Forelimb muscle (tissue), 1 donor: ENCODE measurements around the gene WDR38. TPM values are rescaled to one million over a fixed set of nuclear protein-coding genes. Genes with fewer than 3 reads are reported as not detected.

Source experiments
- DNase-seq: peaks from one replicate; pipeline ENCODE4 v3.0.0-alpha.2; 2013; ENCODE audit warnings: low read depth
- polyA plus RNA-seq: library from polyadenylated mRNA; unstranded; fragments of 120-200 nt; gene quantifications from one replicate; pipeline ENCODE4 v1.2.1, GENCODE V29; 2013; ENCODE audit not compliant: insufficient read length

WDR38 gene
- polyA plus RNA-seq, 1 donor: 0.11 TPM

DNA sequence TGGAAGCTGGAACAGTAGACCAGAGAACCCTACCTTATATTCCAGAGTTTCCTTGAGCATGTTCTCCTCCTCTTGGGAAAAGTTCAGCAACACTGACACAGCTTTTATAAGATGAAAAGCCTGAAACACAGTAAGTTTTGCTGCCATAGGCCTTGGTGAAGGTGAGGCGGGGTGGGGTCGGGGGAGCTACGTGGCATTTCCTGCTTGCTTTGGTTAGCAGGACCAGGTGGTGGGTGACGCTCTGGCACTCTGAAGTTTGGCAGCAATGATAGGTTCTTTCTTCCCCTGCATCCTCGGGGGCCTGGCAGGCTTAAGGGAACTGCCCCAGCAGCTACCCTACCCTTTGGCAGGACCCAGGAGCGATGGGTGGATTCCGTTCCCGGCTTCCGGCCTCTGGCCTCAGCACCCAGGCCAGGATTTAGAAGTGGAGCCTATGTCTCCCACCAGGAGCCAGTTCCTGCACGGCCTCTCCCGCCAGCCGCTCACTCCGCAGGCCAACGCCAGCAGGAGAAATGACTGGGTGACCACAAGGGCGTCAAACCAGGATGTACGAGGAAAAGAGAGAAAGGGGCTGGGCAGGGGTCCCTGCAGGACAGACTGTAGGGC is 28.0 kb downstream of the WDR38 start:
- DNase-seq: no peak

- no peak for DNase-seq
Observed at GRCh38 chr9:124882231-124882630, 29.0 kb downstream of the WDR38 start.

DNA sequence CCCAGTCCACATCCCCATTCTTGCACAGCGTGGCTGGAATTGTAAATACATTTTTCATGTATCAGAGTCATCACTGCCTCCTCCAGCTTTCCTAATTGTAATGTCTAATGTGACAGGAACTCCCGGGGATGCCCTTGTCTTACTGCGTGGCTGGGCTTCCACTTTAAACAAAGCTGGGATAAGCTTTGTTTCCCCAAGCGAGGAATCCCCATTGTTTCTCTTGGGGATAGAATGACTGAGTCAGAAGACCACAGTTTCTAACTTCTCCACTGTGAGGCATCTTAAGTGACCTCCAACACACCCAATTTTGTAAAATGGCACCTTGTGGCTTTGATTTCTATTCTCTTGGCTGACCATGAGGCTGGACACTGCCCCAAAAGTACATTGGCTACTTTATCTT is 31.1 kb downstream of the WDR38 start:
- no peak for DNase-seq

GRCh38 chr9:124885551-124885950 is 32.3 kb downstream of the WDR38 start:
- DNase-seq: no peak

- no peak for DNase-seq
Observed at GRCh38 chr9:124886461-124886860, 33.2 kb downstream of the WDR38 start.

DNA sequence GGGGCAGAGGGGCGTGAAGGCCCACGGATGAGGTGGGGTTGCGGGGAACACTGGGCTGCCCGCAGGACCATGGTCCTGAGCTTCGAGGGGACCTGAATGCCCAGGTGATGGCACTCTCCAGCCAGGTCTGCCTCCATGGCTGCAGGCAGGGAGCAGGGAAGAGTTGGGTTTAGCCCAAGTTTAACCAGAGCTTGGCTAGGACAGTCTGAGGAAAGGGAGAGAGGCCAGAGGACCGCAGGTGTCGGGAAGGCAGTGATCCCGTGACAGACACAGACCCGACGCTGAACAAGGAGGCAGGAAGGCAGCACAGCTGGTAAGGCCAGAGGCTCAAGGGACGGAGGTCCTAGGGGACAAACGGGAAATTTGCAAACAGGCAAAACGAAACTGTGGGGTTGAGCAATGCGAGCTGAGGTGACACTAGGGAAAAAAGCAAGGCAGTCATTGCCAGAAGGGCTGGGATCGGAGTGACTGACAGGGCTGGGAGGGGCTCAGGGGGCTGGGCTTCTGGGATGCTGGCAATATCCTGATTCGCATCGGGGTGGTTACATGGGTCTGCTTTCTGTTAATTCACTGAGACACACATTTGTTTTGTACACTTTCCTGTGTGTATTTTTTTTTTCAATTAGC is 33.7 kb downstream of the WDR38 start:
- DNase-seq: no peak

GRCh38 chr9:124887832-124888231 is 34.6 kb downstream of the WDR38 start:
- DNase-seq: no peak

DNA sequence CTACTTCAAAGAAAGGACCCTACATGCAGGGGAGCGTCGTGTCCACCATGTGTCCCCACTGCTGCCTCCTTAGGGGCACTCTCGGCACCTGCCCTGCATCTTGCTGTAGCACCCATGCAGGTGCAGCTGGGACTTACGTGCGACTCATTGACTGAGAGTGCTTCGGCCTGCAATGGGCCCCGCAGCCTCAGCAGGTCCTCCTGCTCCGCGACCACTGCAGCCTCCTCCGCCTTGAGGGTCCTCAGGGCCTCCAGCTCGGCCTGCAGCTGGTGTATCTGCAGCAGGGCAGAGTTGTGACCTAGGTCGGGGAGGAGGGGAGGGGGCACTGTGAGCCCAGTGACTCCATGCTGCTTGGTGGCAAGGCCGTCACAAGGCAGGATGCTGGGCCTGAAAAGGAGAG is 35.7 kb downstream of the WDR38 start:
- no peak for DNase-seq

- DNase-seq: no peak
Observed at GRCh38 chr9:124890179-124890578, 36.9 kb downstream of the WDR38 start.

DNA sequence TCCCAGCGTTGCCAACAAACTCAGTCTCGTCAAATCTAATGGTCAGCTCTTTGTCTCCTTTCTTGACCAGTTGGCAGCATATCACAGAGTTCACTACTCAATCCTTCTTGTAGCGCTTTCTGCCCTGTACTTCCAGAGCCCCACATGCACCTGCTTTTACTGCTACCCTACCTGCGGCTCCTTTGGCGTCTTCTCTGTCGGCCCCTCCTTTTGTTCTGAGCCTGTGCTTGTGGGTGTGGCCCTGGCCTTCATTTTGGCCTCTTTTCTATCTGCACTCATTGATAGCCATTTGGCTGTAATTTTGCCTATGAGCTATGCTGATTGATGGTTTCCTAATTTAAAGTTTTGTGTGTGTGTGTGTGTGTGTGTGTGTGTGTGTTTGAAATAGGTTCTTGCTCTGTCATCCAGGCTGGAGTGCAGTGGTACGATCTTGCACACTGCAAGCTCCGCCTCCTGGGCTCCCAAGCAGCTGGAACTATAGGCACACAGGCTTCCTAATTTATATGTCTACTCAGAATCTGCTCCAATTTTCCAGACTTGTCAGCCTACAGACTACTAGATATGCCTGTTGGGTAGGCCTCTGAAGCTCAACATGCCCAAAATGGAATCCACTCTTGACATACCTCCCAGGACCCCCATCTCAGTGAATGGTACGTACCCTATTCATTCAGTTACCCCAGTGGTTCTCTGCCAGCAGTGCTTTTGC is 40.9 kb downstream of the WDR38 start:
- no peak for DNase-seq

- no peak for DNase-seq
Observed at GRCh38 chr9:124894741-124895170, 41.5 kb downstream of the WDR38 start.

DNA sequence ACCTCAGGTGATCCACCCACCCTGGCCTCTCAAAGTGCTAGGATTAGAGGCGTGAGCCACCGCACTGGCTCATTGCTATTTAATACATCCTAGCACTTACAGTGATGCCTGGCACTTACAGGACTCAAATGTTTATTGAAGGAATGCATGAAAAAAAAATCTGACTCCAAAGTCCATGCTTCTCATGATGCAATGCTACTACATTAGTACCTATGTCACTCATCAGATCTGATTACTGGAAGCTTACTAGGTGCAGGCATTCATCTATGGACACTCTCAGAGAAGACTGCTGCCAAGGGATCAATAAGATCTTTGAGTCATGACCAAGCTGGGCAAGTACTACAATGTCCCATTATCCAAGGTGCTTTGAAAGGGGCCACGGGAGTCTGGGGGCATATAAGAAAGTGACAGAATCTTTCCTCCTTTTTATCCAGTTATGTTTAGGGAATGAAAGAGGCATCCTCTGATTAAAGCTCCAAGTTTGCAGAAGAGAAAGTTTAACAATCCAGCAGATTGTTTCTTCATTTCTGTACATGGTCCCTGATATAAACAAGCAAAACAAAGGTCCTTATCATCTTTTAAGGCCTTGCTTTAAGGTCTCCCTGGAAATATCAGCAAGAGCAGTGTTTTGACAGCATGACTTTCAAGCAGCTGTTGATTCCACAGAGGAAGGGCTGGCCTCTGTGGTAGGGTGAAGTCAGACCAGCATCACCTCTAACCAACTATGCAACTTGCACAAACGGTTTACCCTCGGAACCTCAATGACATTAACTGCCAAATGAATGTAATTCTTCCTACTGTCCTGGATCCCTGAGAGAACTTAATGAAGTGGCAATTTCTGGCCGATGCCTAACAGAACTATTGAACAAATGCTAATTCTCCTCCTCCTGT is 44.6 kb downstream of the WDR38 start:
- no peak for DNase-seq

DNA sequence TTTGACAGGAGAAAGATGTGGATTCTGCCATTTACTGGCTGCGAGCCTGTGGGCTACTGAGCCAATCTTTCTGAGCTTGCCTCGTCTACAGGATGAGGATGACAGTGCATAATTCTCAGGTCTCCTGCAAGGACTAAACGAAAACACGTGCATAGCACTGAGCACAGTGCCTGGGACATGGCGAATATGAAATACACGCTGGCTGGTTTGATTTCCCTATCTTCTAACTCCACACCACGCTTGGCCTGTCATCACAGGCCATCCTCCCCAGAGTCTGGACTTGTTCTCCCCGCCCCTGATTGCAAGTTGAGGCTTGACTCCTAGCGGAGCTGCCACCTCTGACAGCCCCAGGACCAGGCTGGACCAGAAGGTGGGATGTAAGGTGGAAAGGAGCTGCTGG is 46.6 kb downstream of the WDR38 start:
- no peak for DNase-seq

- no peak for DNase-seq
Observed at GRCh38 chr9:124906966-124907365, 53.7 kb downstream of the WDR38 start.

Other genes with a start within 250 kb of the WDR38 start
- gene NR6A1, start 82.1 kb upstream of the WDR38 start, polyA plus RNA-seq: 1.1 TPM
- gene OLFML2A, start 76.3 kb upstream of the WDR38 start, polyA plus RNA-seq: 140 TPM
- 2,207 TPM for gene RPL35, start 8.5 kb downstream of the WDR38 start, polyA plus RNA-seq
- gene ARPC5L, start 8.7 kb downstream of the WDR38 start, polyA plus RNA-seq: 27.9 TPM
- 10.9 TPM for gene GOLGA1, start 87.6 kb downstream of the WDR38 start, polyA plus RNA-seq